K562 (cell line): ENCODE data around the gene PRCP. TPM values are rescaled to one million over a fixed set of nuclear protein-coding genes. Genes with fewer than 3 reads are reported as not detected.

Experiments used
- CTCF ChIP-seq, 3 experiments: IDR thresholded peaks in 2 of 3; conservative IDR thresholded peaks in 1 of 3; 2 replicates each; pipeline ENCODE4 v1.5.1; 2011 to 2012; ENCODE audit warnings: low read length in 3 of 3, mild to moderate bottlenecking in 3 of 3, control low read depth in 2 of 3, improper control_type of control experiment in 1 of 3, inconsistent platforms in 1 of 3, low read depth in 1 of 3, mixed read lengths in 1 of 3, moderate library complexity in 1 of 3; ENCODE audit not compliant: insufficient read depth in 2 of 3
- ETS2 ChIP-seq: IDR thresholded peaks from 2 replicates; pipeline ENCODE4 v1.6.1; 2016; ENCODE audit warnings: borderline replicate concordance, missing genetic modification characterization, mild to moderate bottlenecking, moderate library complexity, missing compliant biosample characterization; ENCODE audit not compliant: poor library complexity, severe bottlenecking
- FOXK2 ChIP-seq, 2 experiments: fragments of 450-650 bp; IDR thresholded peaks in 1 of 2; conservative IDR thresholded peaks in 1 of 2; 2 replicates each; pipeline ENCODE4 v1.6.1; 2016; ENCODE audit warnings: low read depth in 2 of 2, mild to moderate bottlenecking in 1 of 2
- REST ChIP-seq, 2 experiments: fragments of 450-650 bp; formaldehyde crosslinking in 1 of 2; IDR thresholded peaks; 2 replicates each; pipeline versions ENCODE4 v1.4.0 to v1.6.1; 2014 to 2020; ENCODE audit warnings: mild to moderate bottlenecking in 2 of 2, borderline replicate concordance in 1 of 2, low read depth in 1 of 2
- SRSF7 ChIP-seq: fragments of 200-400 bp; formaldehyde crosslinking; optimal IDR thresholded peaks from 2 replicates; pipeline ENCODE3; 2017; ENCODE audit warnings: mild to moderate bottlenecking, low read depth, low read length
- TEAD1 ChIP-seq, 2 experiments: fragments of 450-650 bp in 1 of 2; sonication (generic) in 1 of 2; formaldehyde crosslinking; IDR thresholded peaks; 2 replicates each; pipeline versions ENCODE4 v1.4.0 to v1.8.0; 2020 to 2022; ENCODE audit warnings: mild to moderate bottlenecking in 2 of 2, missing genetic modification reagents in 1 of 2
- THRA ChIP-seq: fragments of 450-650 bp; IDR thresholded peaks from 2 replicates; pipeline ENCODE4 v1.6.1; 2017; ENCODE audit warnings: mild to moderate bottlenecking, moderate library complexity
- ZBTB34 ChIP-seq: fragments of 250-450 bp; sonication (Bioruptor Pico); IDR thresholded peaks from 2 replicates; pipeline ENCODE4 v1.8.0; 2021; ENCODE audit warnings: mild to moderate bottlenecking, moderate library complexity
- ZFP91 ChIP-seq: sonication (generic); formaldehyde crosslinking; IDR thresholded peaks from 2 replicates; pipeline ENCODE4 v1.8.0; 2022; ENCODE audit warnings: mild to moderate bottlenecking, missing genetic modification reagents
- polyA plus RNA-seq, 8 experiments: library from polyadenylated mRNA; depleted of rRNA in 4 of 8; stranded (reverse) in 5 of 8; unstranded in 3 of 8; fragments of >200 nt; fragmentation: Nextera tagmentation in 2 of 8; fragmentation: Illumina TruSeq in 1 of 8; extraction: Ambion mirVana in 2 of 8; extraction: Trizol in 1 of 8; gene quantifications; 2 replicates each; pipeline versions ENCODE4 v1.2.1 to v1.2.3, GENCODE V29; 2011 to 2014; ENCODE audit warnings: inconsistent platforms in 1 of 8, missing spikeins in 1 of 8
- total RNA-seq, 7 experiments: library from RNA; depleted of rRNA in 6 of 7; stranded (reverse); fragments of >200 nt in 6 of 7; fragmentation: Illumina TruSeq in 2 of 7; extraction: Trizol in 2 of 7; gene quantifications; 2 replicates each; pipeline versions ENCODE4 v1.2.1 to v1.2.3, GENCODE V29; 2011 to 2021; ENCODE audit warnings: low replicate concordance in 1 of 7

Gene PRCP
- total and polyA plus RNA-seq, 9 of the 15 experiments (the other 6 are each of a cell fraction or from before 2014, with no cell fraction given) = 9.5 to 43.1 (median 23.2) TPM

- TF ChIP-seq REST (IDR thresholded peaks at IDR 0.05; ENCODE audit: borderline replicate concordance) (no peak), REST (CRISPR knock-in tag; IDR thresholded peaks at IDR 0.05; ENCODE audit: low read depth) (no peak), TEAD1 (CRISPR knock-in tag; IDR thresholded peaks at IDR 0.05) (no peak), SRSF7 (no peak), CTCF (IDR thresholded peaks at IDR 0.05 in 2 of 3, conservative IDR thresholded peaks at IDR 0.05 in 1 of 3; ENCODE audit: insufficient read depth in 2 of 3, low read depth in 1 of 3, low read length in 3 of 3) (0 out of 6 replicates have a peak, but pooled peaks of 1 of the 3 experiments have one; percentile 5), ETS2 (tag) (no peak), THRA (no peak), ZBTB34 (CRISPR knock-in tag) (no peak), FOXK2 (conservative IDR thresholded peaks at IDR 0.05 in 1 of 2, IDR thresholded peaks at IDR 0.05 in 1 of 2; ENCODE audit: low read depth in 2 of 2) (peak; percentile 32 to 80; a peak in 2 of 4 replicates), ZFP91 (CRISPR knock-in tag) (no peak)
These were observed at the start of gene PRCP (continued) for GRCh38 chr11:82900277-82901164.
